Measurements from ENCODE around the gene NUP98. TPM values are rescaled to one million over a fixed set of nuclear protein-coding genes. Genes with fewer than 3 reads are reported as not detected.
A peak's percentile ranks its signal among the peaks of the same experiment; 100 is the strongest.

The NUP98 gene
- total RNA-seq, 2 experiments from 2014 or later, result 161 to 186 TPM

GRCh38 chr11:3843326-3843725, 46.0 kb upstream of the NUP98 start:
- Histone ChIP-seq H3K36me3 (ENCODE audit: insufficient read depth, low read length) (no peaks in the 10 kb centered on the region), H3K27ac (ENCODE audit: low read depth in 1 of 2, low read length in 2 of 2) (no peak overlapping the region), H3K27me3 (ENCODE audit: control insufficient read depth in 1 of 2, insufficient read depth in 2 of 2, low read length in 2 of 2) (no peaks in the 10 kb centered on the region), H3K4me1 (ENCODE audit: insufficient read depth, low read length) (peaks cover 24% of the 10 kb centered on the region), H3K9me3 (ENCODE audit: control insufficient read depth in 1 of 2, insufficient read depth in 1 of 2, low read length in 2 of 2) (no peaks in the 10 kb centered on the region), H3K4me3 (ENCODE audit: low read length) (no peak overlapping the region)
- Mint-ChIP-seq H3K27ac (peak overlapping the region; percentile 82), H3K4me3 (peak overlapping the region; percentile 39), H3K4me1 (ENCODE audit: low read depth) (peaks cover 45% of the 10 kb centered on the region), H3K27me3 (no peaks in the 10 kb centered on the region), H3K36me3 (ENCODE audit: low read depth) (peaks cover 23% of the 10 kb centered on the region), H3K9me3 (no peaks in the 10 kb centered on the region)
- ATAC-seq (ENCODE audit: poor library complexity) (no peak), DNase-seq (no peak)
- POLR2A ChIA-PET, result interaction anchor here (15.1 kb wide), 1 partner anchor 9 kb away, joined by 577 read pairs; the partner anchor contains the start of gene STIM1
- CTCF ChIA-PET, result interaction anchor here (1.0 to 10.7 kb wide), 5 partner anchors 10 to 230 kb away, joined by 3 to 216 read pairs (median 4); partner anchors contain the start of gene STIM1
- intact Hi-C loops (cut with DNase I, micrococcal nuclease), result no loop called here
- TF ChIP-seq CTCF (IDR thresholded peaks at IDR 0.05), result no peak

- Histone ChIP-seq H3K36me3 (ENCODE audit: insufficient read depth, low read length) (no peaks in the 10 kb centered on the region), H3K27me3 (ENCODE audit: control insufficient read depth in 1 of 2, insufficient read depth in 2 of 2, low read length in 2 of 2) (no peaks in the 10 kb centered on the region), H3K27ac (ENCODE audit: low read depth in 1 of 2, low read length in 2 of 2) (peak overlapping the region; percentile 95 to 97), H3K4me3 (ENCODE audit: low read length) (peak overlapping the region; percentile 95), H3K4me1 (ENCODE audit: insufficient read depth, low read length) (peaks cover 40% of the 10 kb centered on the region), H3K9me3 (ENCODE audit: control insufficient read depth in 1 of 2, insufficient read depth in 1 of 2, low read length in 2 of 2) (no peaks in the 10 kb centered on the region)
- H3K9me3 Mint-ChIP-seq, result no peaks in the 10 kb centered on the region
- ATAC-seq (ENCODE audit: poor library complexity) (peak; percentile 72), DNase-seq (peak; percentile 85 to 98 (median 92))
- TF ChIP-seq CTCF (IDR thresholded peaks at IDR 0.05), result peak; percentile 92
- intact Hi-C loops (cut with DNase I, micrococcal nuclease), result loop anchor here (1.0 to 2.0 kb wide), 3 partner anchors 13 to 45 kb away; partner anchors contain the start of genes NUP98 (in 1 of the 2) and STIM1 (in 1 of the 2)
- peak overlapping the region; percentile 97 for H3K4me3 Mint-ChIP-seq
- peak overlapping the region; percentile 95 for H3K27ac Mint-ChIP-seq
- peaks cover 61% of the 10 kb centered on the region for H3K4me1 Mint-ChIP-seq (ENCODE audit: low read depth)
- POLR2A ChIA-PET, result interaction anchor here (0.8 to 15.1 kb wide), 39 partner anchors 10 to 253 kb away, joined by 3 to 577 read pairs (median 6); partner anchors contain the start of genes NUP98, PGAP2, RRM1 and STIM1
- CTCF ChIA-PET, result interaction anchor here (0.7 to 10.7 kb wide), 21 partner anchors 9 to 231 kb away, joined by 3 to 216 read pairs (median 5); partner anchors contain the start of genes NUP98, PGAP2 and STIM1
- peaks cover 27% of the 10 kb centered on the region for H3K36me3 Mint-ChIP-seq (ENCODE audit: low read depth)
- no peaks in the 10 kb centered on the region for H3K27me3 Mint-ChIP-seq
Measured at GRCh38 chr11:3841426-3842350, 44.3 kb upstream of the NUP98 start.

GRCh38 chr11:3840870-3841425, 43.6 kb upstream of the NUP98 start, which contains the start of gene RHOG:
Gene RHOG (minus strand): TSS chr11:3840959. CDS start chr11:3828138, 12,821 bp downstream.
- peak in 8 of 14 experiments; percentile 57 to 82 (median 65) for DNase-seq
- ChIA-PET CTCF (interaction anchor here (0.9 to 10.7 kb wide), 18 partner anchors 10 to 232 kb away, joined by 3 to 216 read pairs (median 5); partner anchors contain the start of genes NUP98, PGAP2 and STIM1), POLR2A (interaction anchor here (0.8 to 15.1 kb wide), 40 partner anchors 9 to 257 kb away, joined by 3 to 577 read pairs (median 6); partner anchors contain the start of genes NUP98, PGAP2, RRM1 and STIM1)
- ATAC-seq (ENCODE audit: poor library complexity), result no peak
- no peaks in the 10 kb centered on the region for H3K9me3 ChIP-seq (ENCODE audit: control insufficient read depth in 1 of 2, insufficient read depth in 1 of 2, low read length in 2 of 2)
- peaks cover 48% of the 10 kb centered on the region for H3K4me1 ChIP-seq (ENCODE audit: insufficient read depth, low read length)
- no peaks in the 10 kb centered on the region for H3K27me3 ChIP-seq (ENCODE audit: control insufficient read depth in 1 of 2, insufficient read depth in 2 of 2, low read length in 2 of 2)
- no peak for TF ChIP-seq CTCF (IDR thresholded peaks at IDR 0.05)
- H3K36me3 ChIP-seq (ENCODE audit: insufficient read depth, low read length), result peaks cover 2% of the 10 kb centered on the region
- no peaks in the 10 kb centered on the region for H3K9me3 Mint-ChIP-seq
- intact Hi-C loops (cut with DNase I, micrococcal nuclease), result loop anchor here (1.0 to 2.0 kb wide), 3 partner anchors 13 to 44 kb away; partner anchors contain the start of genes NUP98 (in 1 of the 2) and STIM1 (in 1 of the 2)
- peaks cover 60% of the 10 kb centered on the region for H3K4me1 Mint-ChIP-seq (ENCODE audit: low read depth)
- peaks cover 27% of the 10 kb centered on the region for H3K36me3 Mint-ChIP-seq (ENCODE audit: low read depth)
- peak within 1 kb of the TSS; percentile 95 for H3K27ac Mint-ChIP-seq
- H3K27me3 Mint-ChIP-seq, result no peaks in the 10 kb centered on the region
- peak within 1 kb of the TSS; percentile 95 to 97 for H3K27ac ChIP-seq (ENCODE audit: low read depth in 1 of 2, low read length in 2 of 2)
- peak within 1 kb of the TSS; percentile 97 for H3K4me3 Mint-ChIP-seq
- peak within 1 kb of the TSS; percentile 95 for H3K4me3 ChIP-seq (ENCODE audit: low read length)

Data from CD4-positive, alpha-beta T cell (primary cell).